WTC11 (cell line): ENCODE data around the gene C19orf25. TPM values are rescaled to one million over a fixed set of nuclear protein-coding genes. Genes with fewer than 3 reads are reported as not detected.

Experiments used
- CBFB ChIP-seq: sonication (generic); formaldehyde crosslinking; IDR thresholded peaks from 2 replicates; pipeline ENCODE4 v1.8.1; 2022; ENCODE audit warnings: mild to moderate bottlenecking, low read depth, missing genetic modification reagents
- FOXK1 ChIP-seq: sonication (generic); formaldehyde crosslinking; IDR thresholded peaks from 2 replicates; pipeline ENCODE4 v1.8.0; 2022; ENCODE audit warnings: mild to moderate bottlenecking, moderate library complexity, missing genetic modification reagents
- FOXP1 ChIP-seq: sonication (generic); formaldehyde crosslinking; IDR thresholded peaks from 2 replicates; pipeline ENCODE4 v1.8.0; 2022; ENCODE audit warnings: missing genetic modification reagents, mild to moderate bottlenecking, moderate library complexity, borderline replicate concordance
- JAZF1 ChIP-seq: fragments of 250-450 bp; sonication (Bioruptor Pico); IDR thresholded peaks from 2 replicates; pipeline ENCODE4 v1.9.0; 2021; ENCODE audit warnings: moderate library complexity, mild to moderate bottlenecking, inconsistent platforms
- KAT7 ChIP-seq: sonication (generic); formaldehyde crosslinking; IDR thresholded peaks from 2 replicates; pipeline ENCODE4 v1.8.1; 2023; ENCODE audit warnings: missing genetic modification reagents, mild to moderate bottlenecking, borderline replicate concordance
- NFATC4 ChIP-seq: fragments of 250-450 bp; sonication (Bioruptor Pico); IDR thresholded peaks from 2 replicates; pipeline ENCODE4 v1.9.0; 2021; ENCODE audit warnings: mild to moderate bottlenecking
- NFE2L1 ChIP-seq: sonication (generic); formaldehyde crosslinking; IDR thresholded peaks from 2 replicates; pipeline ENCODE4 v1.8.1; 2023; ENCODE audit warnings: missing genetic modification reagents
- NR1H2 ChIP-seq: sonication (generic); formaldehyde crosslinking; IDR thresholded peaks from 2 replicates; pipeline ENCODE4 v1.9.0; 2021; ENCODE audit warnings: mild to moderate bottlenecking, moderate library complexity, missing genetic modification reagents
- NR2C2 ChIP-seq: sonication (generic); formaldehyde crosslinking; IDR thresholded peaks from 2 replicates; pipeline ENCODE4 v1.8.0; 2022; ENCODE audit warnings: mild to moderate bottlenecking, missing genetic modification reagents
- RORB ChIP-seq: fragments of 250-450 bp; sonication (Bioruptor Pico); IDR thresholded peaks from 2 replicates; pipeline ENCODE4 v1.9.0; 2021; ENCODE audit warnings: mild to moderate bottlenecking
- SMAD4 ChIP-seq: sonication (generic); formaldehyde crosslinking; IDR thresholded peaks from 2 replicates; pipeline ENCODE4 v1.8.0; 2022; ENCODE audit warnings: mild to moderate bottlenecking, missing genetic modification reagents
- TEAD4 ChIP-seq: sonication (generic); formaldehyde crosslinking; IDR thresholded peaks from 2 replicates; pipeline ENCODE4 v1.8.0; 2022; ENCODE audit warnings: mild to moderate bottlenecking, missing genetic modification reagents
- TP53 ChIP-seq: sonication (generic); formaldehyde crosslinking; IDR thresholded peaks from 2 replicates; pipeline ENCODE4 v1.8.1; 2023; ENCODE audit warnings: mild to moderate bottlenecking, missing genetic modification reagents
- ZBTB21 ChIP-seq: sonication (generic); formaldehyde crosslinking; IDR thresholded peaks from 2 replicates; pipeline ENCODE4 v1.8.1; 2023; ENCODE audit warnings: mild to moderate bottlenecking, missing genetic modification reagents, borderline replicate concordance
- total RNA-seq: library from RNA; stranded (reverse); gene quantifications from 3 replicates; pipeline ENCODE4 v1.2.3, GENCODE V29; 2021
- TF ChIP-seq, protein P1 (sequence below): fragments of 250-450 bp; sonication (Bioruptor Pico); conservative IDR thresholded peaks from 2 replicates; pipeline ENCODE4 v1.9.0; 2021; ENCODE audit warnings: mild to moderate bottlenecking
- TF ChIP-seq, protein P2 (sequence below): fragments of 250-450 bp; sonication (Bioruptor Pico); IDR thresholded peaks from 2 replicates; pipeline ENCODE4 v1.9.0; 2021; ENCODE audit warnings: moderate library complexity, mild to moderate bottlenecking, inconsistent platforms, borderline replicate concordance
- TF ChIP-seq, protein P3 (sequence below): sonication (generic); formaldehyde crosslinking; IDR thresholded peaks from 2 replicates; pipeline ENCODE4 v1.8.0; 2022; ENCODE audit warnings: mild to moderate bottlenecking, missing genetic modification reagents
- TF ChIP-seq, protein P4 (sequence below): fragments of 250-450 bp; sonication (Bioruptor Pico); IDR thresholded peaks from 2 replicates; pipeline ENCODE4 v2.1.2; 2022; ENCODE audit warnings: mild to moderate bottlenecking, moderate library complexity
- TF ChIP-seq, protein P5 (sequence below): sonication (generic); formaldehyde crosslinking; IDR thresholded peaks from 2 replicates; pipeline ENCODE4 v1.8.0; 2022; ENCODE audit warnings: mild to moderate bottlenecking, missing genetic modification reagents
- TF ChIP-seq, protein P6 (sequence below): fragments of 250-450 bp; sonication (Bioruptor Pico); IDR thresholded peaks from 2 replicates; pipeline ENCODE4 v1.9.0; 2021; ENCODE audit warnings: mild to moderate bottlenecking
- TF ChIP-seq, protein P7 (sequence below): fragments of 250-450 bp; sonication (Bioruptor Pico); IDR thresholded peaks from 2 replicates; pipeline ENCODE4 v1.9.0; 2021; ENCODE audit warnings: mild to moderate bottlenecking, borderline replicate concordance
- TF ChIP-seq, protein P8 (sequence below): sonication (generic); formaldehyde crosslinking; IDR thresholded peaks from 2 replicates; pipeline ENCODE4 v1.8.1; 2022; ENCODE audit warnings: low read depth, missing genetic modification reagents, borderline replicate concordance

C19orf25 gene
- total RNA-seq, 1 experiment from 2014 or later: 65.7 TPM

DNA sequence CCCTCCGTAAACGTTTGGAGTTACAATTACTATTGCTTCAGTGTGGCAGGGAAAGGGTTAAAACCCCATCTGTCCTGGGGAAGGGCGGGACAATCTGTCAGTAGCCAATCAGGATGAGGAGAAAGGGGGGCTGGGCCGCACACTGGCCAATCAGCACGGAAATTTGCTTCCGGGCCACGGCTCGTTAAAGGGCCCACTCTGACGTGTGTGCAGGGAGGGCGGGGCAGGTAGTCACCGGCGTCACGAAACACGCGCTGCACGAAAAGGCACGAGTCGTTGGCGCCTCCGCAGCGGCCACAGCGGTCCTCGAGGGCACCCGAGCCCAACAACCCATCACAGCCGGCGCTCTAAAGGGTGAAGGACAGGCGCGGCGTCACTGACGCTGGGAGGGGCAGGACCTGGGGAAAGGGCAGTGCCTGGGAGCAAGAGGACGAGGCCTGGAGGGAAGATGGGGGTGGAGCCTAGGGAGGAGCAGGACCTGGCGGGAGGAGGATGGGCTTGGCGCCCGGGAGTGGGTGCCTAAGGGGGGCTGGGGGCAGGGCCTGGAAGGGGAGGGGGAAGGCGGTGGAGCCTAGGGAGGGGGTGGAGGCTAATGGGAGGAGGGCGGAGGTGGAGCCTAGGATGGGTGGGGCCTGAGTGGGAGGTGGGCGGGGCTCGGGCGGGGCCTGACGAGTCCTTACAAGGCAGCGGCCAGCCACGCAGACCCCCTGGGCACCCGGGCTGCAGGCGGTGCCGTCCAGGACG, 28.9 kb upstream of the C19orf25 start (continued):
- TF ChIP-seq, protein P1, sequence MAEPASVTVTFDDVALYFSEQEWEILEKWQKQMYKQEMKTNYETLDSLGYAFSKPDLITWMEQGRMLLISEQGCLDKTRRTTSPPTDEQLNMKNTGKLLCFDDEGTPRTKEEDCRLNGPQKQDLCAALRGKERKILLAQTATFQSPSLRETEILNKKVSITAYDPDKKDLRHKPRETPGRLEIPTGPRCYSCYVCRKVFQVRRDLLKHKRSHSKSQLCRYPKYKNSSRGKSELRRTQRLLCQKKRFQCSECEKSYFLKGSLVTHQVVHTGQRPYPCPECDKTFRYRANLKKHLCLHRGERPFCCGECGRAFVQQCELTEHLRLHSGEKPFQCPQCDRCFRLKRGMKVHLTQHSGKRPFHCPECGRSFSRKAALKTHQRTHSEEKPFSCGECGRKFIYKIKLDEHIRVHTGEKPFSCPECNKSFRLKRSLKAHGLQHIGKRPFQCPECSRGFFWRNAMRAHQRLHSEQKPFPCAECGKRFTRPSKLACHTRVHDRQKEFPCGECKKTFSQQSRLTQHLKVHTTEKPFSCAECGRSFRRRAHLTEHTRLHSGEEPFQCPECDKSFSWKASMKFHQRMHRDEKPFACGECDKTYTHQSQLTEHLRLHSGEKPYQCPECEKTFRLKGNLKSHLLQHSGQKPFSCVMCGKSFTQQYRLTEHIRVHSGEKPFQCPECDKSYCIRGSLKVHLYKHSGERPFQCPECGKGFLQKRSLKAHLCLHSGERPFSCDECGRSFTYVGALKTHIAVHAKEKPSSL: no peak
- TF ChIP-seq, protein P2, sequence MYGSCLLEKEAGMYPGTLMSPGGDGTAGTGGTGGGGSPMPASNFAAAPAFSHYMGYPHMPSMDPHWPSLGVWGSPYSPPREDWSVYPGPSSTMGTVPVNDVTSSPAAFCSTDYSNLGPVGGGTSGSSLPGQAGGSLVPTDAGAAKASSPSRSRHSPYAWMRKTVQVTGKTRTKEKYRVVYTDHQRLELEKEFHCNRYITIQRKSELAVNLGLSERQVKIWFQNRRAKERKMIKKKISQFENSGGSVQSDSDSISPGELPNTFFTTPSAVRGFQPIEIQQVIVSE (CRISPR knock-in tag): no peak
- TF ChIP-seq, protein P3, sequence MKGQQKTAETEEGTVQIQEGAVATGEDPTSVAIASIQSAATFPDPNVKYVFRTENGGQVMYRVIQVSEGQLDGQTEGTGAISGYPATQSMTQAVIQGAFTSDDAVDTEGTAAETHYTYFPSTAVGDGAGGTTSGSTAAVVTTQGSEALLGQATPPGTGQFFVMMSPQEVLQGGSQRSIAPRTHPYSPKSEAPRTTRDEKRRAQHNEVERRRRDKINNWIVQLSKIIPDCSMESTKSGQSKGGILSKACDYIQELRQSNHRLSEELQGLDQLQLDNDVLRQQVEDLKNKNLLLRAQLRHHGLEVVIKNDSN (CRISPR knock-in tag): no peak; the same call in 1 of the 2 replicates
- TF ChIP-seq SMAD4 (CRISPR knock-in tag): no peak
- TF ChIP-seq NFATC4 (CRISPR knock-in tag): no peak
- no peak for TF ChIP-seq JAZF1
- TF ChIP-seq, protein P4, sequence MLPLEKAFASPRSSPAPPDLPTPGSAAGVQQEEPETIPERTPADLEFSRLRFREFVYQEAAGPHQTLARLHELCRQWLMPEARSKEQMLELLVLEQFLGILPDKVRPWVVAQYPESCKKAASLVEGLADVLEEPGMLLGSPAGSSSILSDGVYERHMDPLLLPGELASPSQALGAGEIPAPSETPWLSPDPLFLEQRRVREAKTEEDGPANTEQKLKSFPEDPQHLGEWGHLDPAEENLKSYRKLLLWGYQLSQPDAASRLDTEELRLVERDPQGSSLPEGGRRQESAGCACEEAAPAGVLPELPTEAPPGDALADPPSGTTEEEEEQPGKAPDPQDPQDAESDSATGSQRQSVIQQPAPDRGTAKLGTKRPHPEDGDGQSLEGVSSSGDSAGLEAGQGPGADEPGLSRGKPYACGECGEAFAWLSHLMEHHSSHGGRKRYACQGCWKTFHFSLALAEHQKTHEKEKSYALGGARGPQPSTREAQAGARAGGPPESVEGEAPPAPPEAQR: no peak
- TF ChIP-seq TEAD4: no peak
- peak; percentile 69; the same call in 1 of the 2 replicates for TF ChIP-seq FOXK1 (CRISPR knock-in tag)
- TF ChIP-seq NFE2L1: no peak
- TF ChIP-seq NR2C2 (CRISPR knock-in tag): no peak
- TF ChIP-seq FOXP1: no peak
- 0 out of 2 replicates have a peak, but pooled peaks have one; percentile 16 for TF ChIP-seq ZBTB21
- TF ChIP-seq, protein P5, sequence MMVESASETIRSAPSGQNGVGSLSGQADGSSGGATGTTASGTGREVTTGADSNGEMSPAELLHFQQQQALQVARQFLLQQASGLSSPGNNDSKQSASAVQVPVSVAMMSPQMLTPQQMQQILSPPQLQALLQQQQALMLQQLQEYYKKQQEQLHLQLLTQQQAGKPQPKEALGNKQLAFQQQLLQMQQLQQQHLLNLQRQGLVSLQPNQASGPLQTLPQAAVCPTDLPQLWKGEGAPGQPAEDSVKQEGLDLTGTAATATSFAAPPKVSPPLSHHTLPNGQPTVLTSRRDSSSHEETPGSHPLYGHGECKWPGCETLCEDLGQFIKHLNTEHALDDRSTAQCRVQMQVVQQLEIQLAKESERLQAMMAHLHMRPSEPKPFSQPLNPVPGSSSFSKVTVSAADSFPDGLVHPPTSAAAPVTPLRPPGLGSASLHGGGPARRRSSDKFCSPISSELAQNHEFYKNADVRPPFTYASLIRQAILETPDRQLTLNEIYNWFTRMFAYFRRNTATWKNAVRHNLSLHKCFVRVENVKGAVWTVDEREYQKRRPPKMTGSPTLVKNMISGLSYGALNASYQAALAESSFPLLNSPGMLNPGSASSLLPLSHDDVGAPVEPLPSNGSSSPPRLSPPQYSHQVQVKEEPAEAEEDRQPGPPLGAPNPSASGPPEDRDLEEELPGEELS: 0 out of 2 replicates have a peak, but pooled peaks have one; percentile 5
- TF ChIP-seq, protein P6, sequence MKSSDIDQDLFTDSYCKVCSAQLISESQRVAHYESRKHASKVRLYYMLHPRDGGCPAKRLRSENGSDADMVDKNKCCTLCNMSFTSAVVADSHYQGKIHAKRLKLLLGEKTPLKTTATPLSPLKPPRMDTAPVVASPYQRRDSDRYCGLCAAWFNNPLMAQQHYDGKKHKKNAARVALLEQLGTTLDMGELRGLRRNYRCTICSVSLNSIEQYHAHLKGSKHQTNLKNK (CRISPR knock-in tag): no peak
- TF ChIP-seq, protein P7, sequence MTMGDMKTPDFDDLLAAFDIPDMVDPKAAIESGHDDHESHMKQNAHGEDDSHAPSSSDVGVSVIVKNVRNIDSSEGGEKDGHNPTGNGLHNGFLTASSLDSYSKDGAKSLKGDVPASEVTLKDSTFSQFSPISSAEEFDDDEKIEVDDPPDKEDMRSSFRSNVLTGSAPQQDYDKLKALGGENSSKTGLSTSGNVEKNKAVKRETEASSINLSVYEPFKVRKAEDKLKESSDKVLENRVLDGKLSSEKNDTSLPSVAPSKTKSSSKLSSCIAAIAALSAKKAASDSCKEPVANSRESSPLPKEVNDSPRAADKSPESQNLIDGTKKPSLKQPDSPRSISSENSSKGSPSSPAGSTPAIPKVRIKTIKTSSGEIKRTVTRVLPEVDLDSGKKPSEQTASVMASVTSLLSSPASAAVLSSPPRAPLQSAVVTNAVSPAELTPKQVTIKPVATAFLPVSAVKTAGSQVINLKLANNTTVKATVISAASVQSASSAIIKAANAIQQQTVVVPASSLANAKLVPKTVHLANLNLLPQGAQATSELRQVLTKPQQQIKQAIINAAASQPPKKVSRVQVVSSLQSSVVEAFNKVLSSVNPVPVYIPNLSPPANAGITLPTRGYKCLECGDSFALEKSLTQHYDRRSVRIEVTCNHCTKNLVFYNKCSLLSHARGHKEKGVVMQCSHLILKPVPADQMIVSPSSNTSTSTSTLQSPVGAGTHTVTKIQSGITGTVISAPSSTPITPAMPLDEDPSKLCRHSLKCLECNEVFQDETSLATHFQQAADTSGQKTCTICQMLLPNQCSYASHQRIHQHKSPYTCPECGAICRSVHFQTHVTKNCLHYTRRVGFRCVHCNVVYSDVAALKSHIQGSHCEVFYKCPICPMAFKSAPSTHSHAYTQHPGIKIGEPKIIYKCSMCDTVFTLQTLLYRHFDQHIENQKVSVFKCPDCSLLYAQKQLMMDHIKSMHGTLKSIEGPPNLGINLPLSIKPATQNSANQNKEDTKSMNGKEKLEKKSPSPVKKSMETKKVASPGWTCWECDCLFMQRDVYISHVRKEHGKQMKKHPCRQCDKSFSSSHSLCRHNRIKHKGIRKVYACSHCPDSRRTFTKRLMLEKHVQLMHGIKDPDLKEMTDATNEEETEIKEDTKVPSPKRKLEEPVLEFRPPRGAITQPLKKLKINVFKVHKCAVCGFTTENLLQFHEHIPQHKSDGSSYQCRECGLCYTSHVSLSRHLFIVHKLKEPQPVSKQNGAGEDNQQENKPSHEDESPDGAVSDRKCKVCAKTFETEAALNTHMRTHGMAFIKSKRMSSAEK: no peak
- TF ChIP-seq CBFB (CRISPR knock-in tag): no peak
- no peak for TF ChIP-seq TP53
- no peak for TF ChIP-seq KAT7 (CRISPR knock-in tag)
- TF ChIP-seq, protein P8, sequence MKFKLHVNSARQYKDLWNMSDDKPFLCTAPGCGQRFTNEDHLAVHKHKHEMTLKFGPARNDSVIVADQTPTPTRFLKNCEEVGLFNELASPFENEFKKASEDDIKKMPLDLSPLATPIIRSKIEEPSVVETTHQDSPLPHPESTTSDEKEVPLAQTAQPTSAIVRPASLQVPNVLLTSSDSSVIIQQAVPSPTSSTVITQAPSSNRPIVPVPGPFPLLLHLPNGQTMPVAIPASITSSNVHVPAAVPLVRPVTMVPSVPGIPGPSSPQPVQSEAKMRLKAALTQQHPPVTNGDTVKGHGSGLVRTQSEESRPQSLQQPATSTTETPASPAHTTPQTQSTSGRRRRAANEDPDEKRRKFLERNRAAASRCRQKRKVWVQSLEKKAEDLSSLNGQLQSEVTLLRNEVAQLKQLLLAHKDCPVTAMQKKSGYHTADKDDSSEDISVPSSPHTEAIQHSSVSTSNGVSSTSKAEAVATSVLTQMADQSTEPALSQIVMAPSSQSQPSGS (CRISPR knock-in tag): no peak
- no peak for TF ChIP-seq RORB
- no peak for TF ChIP-seq NR1H2 (CRISPR knock-in tag)
